HG03280 (cell line): Measurements from ENCODE around the gene LSM6.

Source experiments
- ATAC-seq: cut with Tn5 transposase; IDR thresholded peaks from one replicate; pipeline ENCODE4 v1.9.1; 2021; ENCODE audit warnings: mild to moderate bottlenecking, moderate library complexity; ENCODE audit not compliant: unreplicated experiment

The LSM6 gene

GRCh38 chr4:146175541-146176453 is at the start of gene LSM6:
LSM6 (plus strand) TSS chr4:146175718; CDS start chr4:146182922, 7,204 bp downstream.
- peak; percentile 95 for ATAC-seq

- peak; percentile 98 for ATAC-seq
Measured at GRCh38 chr4:146132445-146132844, 43.1 kb upstream of the LSM6 start.

GRCh38 chr4:146134761-146135445 is 40.6 kb upstream of the LSM6 start:
- no peak for ATAC-seq

GRCh38 chr4:146135941-146136340 is 39.6 kb upstream of the LSM6 start:
- no peak for ATAC-seq

GRCh38 chr4:146142768-146143167 is 32.8 kb upstream of the LSM6 start:
- no peak for ATAC-seq

GRCh38 chr4:146143888-146144287 is 31.6 kb upstream of the LSM6 start:
- ATAC-seq, result no peak

DNA sequence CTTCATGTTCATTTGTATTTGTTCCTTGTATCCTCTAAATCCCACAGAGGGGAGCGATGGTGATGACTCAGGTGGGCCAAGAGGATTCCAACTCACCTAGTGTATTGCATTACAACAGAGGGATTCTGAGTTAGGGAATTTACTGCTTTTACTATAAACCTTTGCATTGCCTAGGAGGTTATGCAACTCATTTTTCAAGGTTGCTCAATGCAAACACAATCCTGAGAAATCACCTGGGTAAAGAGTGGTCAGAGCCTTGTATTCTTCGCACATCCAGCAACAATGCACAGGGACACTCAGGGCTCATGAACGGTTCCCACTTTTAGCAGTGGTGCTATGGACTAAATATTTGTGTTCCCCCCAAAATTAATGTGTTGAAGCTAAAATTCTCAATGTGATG is 28.6 kb upstream of the LSM6 start:
- ATAC-seq, result no peak

GRCh38 chr4:146148021-146148420 is 27.5 kb upstream of the LSM6 start:
- no peak for ATAC-seq

- no peak for ATAC-seq
Measured at GRCh38 chr4:146154057-146154456, 21.5 kb upstream of the LSM6 start.

GRCh38 chr4:146155152-146155724 is 20.3 kb upstream of the LSM6 start:
- no peak for ATAC-seq

DNA sequence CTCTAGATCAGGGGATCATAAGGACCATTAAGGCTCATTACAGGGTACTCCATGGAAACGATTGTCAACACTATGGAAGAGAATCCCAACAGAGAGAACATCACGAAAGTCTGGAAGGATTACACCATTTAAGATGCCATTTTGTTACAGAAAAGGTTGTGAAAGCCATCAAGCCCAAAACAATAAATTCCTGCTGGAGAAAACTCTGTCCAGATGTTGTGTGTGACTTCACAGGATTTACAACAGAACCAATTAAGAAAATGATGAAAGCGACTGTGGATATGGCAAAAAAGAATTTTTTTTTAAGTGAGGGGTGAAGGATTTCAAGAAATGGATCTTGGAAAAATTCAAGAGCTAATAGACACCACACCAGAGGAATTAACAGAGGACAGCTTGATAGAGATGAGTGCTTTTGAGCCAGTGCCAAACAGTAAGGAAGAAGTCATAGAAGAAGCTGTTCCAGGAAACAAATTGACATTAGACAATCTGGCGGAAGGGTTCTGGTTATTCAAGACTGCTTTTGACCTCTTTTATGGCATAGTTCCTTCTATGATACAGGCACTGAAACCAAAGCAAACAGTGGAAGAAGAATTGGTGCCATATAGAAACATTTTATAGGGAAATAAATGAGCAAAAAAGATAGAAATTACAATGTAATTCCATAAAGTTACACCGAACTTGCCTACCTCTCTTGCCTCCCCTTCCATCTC is 17.3 kb upstream of the LSM6 start:
- no peak for ATAC-seq

- ATAC-seq, result peak; percentile 79
Measured at GRCh38 chr4:146159384-146160058, 16.0 kb upstream of the LSM6 start.

DNA sequence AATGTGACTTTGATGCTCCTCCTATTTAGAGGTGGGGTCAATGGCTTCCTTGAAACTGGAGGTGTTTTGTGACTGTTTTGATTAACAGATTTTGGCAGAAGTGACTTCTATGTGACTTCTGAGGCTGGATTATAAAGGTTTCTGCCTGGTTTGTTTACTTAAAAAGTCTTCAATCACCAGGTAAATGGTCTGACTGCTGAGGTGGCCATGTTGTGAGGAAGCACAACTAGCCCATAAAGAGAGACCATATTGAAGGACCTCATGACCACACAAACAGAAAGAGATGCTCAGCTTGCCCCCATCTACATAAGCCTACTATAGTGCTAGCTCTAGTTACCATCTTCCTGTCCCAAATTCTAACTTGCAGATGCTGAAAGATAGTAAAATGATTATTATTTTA is 14.3 kb upstream of the LSM6 start:
- no peak for ATAC-seq

- ATAC-seq, result no peak
Measured at GRCh38 chr4:146165221-146165620, 10.3 kb upstream of the LSM6 start.

DNA sequence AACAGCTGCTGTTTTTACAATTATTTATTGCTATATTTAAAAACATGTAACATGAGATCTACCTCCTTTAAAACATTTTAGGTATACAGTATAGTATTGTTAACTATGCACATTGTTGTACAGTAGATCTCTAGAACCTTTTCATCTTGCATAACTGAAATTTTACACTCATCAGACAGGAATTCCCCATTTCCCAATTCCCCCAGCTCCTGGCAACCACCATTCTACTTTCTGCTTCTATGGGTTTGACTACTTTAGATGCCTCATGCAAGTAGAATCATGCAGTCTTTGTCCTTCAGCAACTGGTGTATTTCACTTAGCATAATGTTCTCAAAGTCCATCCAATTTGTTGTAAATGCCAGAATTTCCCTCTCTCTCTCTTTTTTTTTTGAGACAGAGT is 9.7 kb upstream of the LSM6 start:
- no peak for ATAC-seq

DNA sequence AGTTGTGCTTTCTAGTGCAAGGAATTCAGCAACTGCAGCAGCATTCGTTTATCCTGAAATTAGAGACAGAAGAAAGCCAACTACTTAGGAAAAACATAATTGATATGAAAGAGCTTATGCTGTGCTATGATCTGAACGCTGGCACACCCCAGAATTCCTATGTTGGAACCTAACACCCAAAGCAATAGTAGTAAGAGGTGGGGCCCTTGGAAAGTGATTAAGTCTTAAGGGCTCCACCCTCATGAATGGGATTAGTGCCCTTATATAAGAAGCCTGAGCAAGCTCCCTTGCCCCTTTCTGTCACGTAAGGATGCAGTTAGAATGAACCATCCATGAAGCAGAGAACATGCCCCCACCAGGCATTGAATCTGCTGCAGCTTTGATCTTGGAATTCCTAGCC is 5.4 kb upstream of the LSM6 start:
- ATAC-seq, result no peak

GRCh38 chr4:146176891-146177290 is 1.4 kb downstream of the LSM6 start:
- ATAC-seq, result no peak

DNA sequence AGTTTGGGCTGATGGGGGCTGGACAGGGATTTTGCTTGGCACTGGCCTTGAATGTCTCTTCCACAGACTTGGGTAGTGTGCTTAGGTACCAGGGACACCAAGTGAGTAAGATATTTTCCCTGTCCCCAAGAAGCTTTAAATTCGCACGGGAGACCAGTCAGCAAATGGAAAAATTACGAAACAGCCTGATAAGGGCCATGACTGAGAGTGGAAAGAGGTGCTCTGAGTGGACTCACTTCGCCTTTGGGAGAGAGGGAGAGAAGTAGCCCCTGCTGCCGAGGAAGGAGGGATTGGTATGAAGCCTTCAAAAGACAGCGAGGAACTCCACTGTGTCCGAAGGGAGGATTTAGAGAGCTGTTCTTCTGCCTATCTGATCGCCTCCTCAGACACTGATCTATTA is 2.6 kb downstream of the LSM6 start:
- ATAC-seq, result no peak

GRCh38 chr4:146179784-146180370 is 4.4 kb downstream of the LSM6 start:
- no peak for ATAC-seq

DNA sequence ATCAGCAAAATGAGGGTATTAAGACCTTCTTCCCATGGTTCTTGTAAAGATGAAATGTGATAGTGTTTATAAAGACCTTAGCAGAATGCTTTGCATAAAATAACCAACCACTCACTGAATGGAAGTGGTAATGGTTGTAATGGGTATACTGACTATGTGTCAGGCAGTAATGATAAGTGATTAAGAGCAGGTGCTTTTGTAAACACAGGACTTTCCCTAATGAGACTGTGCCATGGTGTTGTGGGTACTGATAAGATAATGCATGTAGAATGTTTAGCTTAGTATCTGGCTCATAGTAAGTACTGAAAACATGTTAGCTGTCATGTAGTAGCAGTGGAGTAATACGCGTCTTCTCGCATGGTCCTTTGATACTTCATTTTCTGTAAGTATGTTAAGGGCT is 6.9 kb downstream of the LSM6 start:
- ATAC-seq, result no peak
